LNCaP clone FGC (cell line): Measurements from ENCODE around the gene ADGRD1.

Experiments
- DNase-seq: peaks from one replicate; pipeline ENCODE4 v3.0.0-alpha.2; 2011; ENCODE audit warnings: low read depth
- H3K4me3 ChIP-seq: 2 replicates; pipeline ENCODE4 v1.5.1; 2011; ENCODE audit warnings: mild to moderate bottlenecking, low read depth, low read length, control low read depth
- CTCF ChIP-seq: IDR thresholded peaks from 2 replicates; pipeline ENCODE4 v1.5.1; 2012; ENCODE audit warnings: mild to moderate bottlenecking; ENCODE audit not compliant: control insufficient read depth, insufficient read depth; ENCODE audit errors: extremely low read depth

ADGRD1 gene

GRCh38 chr12:131056626-131057025 is 102.9 kb downstream of the ADGRD1 start:
- TF ChIP-seq CTCF = no peak
- H3K4me3 ChIP-seq = no peak overlapping the region
- DNase-seq = no peak

- no peak overlapping the region for H3K4me3 ChIP-seq
- TF ChIP-seq CTCF = no peak
Measured at GRCh38 chr12:131057211-131057721, 103.6 kb downstream of the ADGRD1 start.

GRCh38 chr12:131057722-131058515 is 104.2 kb downstream of the ADGRD1 start:
- H3K4me3 ChIP-seq = no peak overlapping the region
- TF ChIP-seq CTCF = no peak
- DNase-seq = no peak

More at GRCh38 chr12:131057211-131057721, 103.6 kb downstream of the ADGRD1 start:
- DNase-seq = no peak

GRCh38 chr12:131058700-131059099 is 105.0 kb downstream of the ADGRD1 start:
- TF ChIP-seq CTCF = no peak
- no peak for DNase-seq
- H3K4me3 ChIP-seq = no peak overlapping the region

GRCh38 chr12:131060011-131060703 is 106.5 kb downstream of the ADGRD1 start:
- no peak for DNase-seq
- TF ChIP-seq CTCF = no peak
- no peak overlapping the region for H3K4me3 ChIP-seq

GRCh38 chr12:131061041-131061806 is 107.5 kb downstream of the ADGRD1 start:
- no peak for DNase-seq
- no peak overlapping the region for H3K4me3 ChIP-seq
- no peak for TF ChIP-seq CTCF
